Measurements from ENCODE around the gene TCF4. TPM values are rescaled to one million over a fixed set of nuclear protein-coding genes. Genes with fewer than 3 reads are reported as not detected.

The TCF4 gene
- total RNA-seq, 1 experiment from 2014 or later = 2.3 TPM

DNA sequence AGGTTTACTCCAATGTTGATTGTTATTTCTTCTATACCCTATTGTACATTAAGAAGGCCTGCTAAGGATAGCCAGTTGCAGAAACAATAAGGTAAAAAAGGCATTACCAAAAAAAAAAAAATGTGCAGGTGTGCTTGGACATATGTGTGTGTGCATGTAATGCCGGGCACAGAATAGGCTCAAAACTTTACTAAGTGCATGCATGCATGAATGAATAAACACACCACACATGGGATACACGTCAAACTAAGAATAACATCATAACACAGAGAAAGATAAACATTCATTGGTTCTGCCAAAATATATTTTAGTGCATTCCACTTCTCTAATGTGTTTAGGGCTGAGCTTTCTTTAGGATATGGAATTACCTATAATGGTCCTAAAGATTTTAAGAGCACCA lies 298.2 kb downstream of the TCF4 start:
- Histone ChIP-seq H3K36me3 (ENCODE audit: control insufficient read depth, insufficient read depth, low read length) (no peaks in the 10 kb centered on the region), H3K4me1 (ENCODE audit: control insufficient read depth, insufficient read depth, low read length) (no peaks in the 10 kb centered on the region), H3K4me3 (ENCODE audit: low read depth in 2 of 2, low read length in 2 of 2) (no peak overlapping the region), H3K27ac (ENCODE audit: low read length) (no peak overlapping the region), H3K27me3 (ENCODE audit: control insufficient read depth, insufficient read depth, low read length) (no peaks in the 10 kb centered on the region), H3K9me3 (ENCODE audit: control insufficient read depth, insufficient read depth, low read depth, low read length) (no peaks in the 10 kb centered on the region)
- DNase-seq (ENCODE audit: low read depth, low spot score) (no peak), ATAC-seq (no peak)
- intact Hi-C loops (cut with micrococcal nuclease; ENCODE audit: unreplicated experiment) (no loop called here), in situ Hi-C loops (cut with HindIII; ENCODE audit: low pct_unique_long_range_greater_than_20kb, low sequenced_read_pairs) (no loop called here)
- BruUV-seq (replicated peaks) = no TSS peak
- ChIA-PET POLR2A (no interaction called here), CTCF (no interaction called here)
- TF ChIP-seq, protein P1, sequence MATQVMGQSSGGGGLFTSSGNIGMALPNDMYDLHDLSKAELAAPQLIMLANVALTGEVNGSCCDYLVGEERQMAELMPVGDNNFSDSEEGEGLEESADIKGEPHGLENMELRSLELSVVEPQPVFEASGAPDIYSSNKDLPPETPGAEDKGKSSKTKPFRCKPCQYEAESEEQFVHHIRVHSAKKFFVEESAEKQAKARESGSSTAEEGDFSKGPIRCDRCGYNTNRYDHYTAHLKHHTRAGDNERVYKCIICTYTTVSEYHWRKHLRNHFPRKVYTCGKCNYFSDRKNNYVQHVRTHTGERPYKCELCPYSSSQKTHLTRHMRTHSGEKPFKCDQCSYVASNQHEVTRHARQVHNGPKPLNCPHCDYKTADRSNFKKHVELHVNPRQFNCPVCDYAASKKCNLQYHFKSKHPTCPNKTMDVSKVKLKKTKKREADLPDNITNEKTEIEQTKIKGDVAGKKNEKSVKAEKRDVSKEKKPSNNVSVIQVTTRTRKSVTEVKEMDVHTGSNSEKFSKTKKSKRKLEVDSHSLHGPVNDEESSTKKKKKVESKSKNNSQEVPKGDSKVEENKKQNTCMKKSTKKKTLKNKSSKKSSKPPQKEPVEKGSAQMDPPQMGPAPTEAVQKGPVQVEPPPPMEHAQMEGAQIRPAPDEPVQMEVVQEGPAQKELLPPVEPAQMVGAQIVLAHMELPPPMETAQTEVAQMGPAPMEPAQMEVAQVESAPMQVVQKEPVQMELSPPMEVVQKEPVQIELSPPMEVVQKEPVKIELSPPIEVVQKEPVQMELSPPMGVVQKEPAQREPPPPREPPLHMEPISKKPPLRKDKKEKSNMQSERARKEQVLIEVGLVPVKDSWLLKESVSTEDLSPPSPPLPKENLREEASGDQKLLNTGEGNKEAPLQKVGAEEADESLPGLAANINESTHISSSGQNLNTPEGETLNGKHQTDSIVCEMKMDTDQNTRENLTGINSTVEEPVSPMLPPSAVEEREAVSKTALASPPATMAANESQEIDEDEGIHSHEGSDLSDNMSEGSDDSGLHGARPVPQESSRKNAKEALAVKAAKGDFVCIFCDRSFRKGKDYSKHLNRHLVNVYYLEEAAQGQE (IDR thresholded peaks at IDR 0.05; ENCODE audit: insufficient read depth in 1 of 2, low read depth in 2 of 2, low read length in 1 of 2) = no peak
- TF ChIP-seq, protein P2, sequence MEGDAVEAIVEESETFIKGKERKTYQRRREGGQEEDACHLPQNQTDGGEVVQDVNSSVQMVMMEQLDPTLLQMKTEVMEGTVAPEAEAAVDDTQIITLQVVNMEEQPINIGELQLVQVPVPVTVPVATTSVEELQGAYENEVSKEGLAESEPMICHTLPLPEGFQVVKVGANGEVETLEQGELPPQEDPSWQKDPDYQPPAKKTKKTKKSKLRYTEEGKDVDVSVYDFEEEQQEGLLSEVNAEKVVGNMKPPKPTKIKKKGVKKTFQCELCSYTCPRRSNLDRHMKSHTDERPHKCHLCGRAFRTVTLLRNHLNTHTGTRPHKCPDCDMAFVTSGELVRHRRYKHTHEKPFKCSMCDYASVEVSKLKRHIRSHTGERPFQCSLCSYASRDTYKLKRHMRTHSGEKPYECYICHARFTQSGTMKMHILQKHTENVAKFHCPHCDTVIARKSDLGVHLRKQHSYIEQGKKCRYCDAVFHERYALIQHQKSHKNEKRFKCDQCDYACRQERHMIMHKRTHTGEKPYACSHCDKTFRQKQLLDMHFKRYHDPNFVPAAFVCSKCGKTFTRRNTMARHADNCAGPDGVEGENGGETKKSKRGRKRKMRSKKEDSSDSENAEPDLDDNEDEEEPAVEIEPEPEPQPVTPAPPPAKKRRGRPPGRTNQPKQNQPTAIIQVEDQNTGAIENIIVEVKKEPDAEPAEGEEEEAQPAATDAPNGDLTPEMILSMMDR (IDR thresholded peaks at IDR 0.05) = no peak
- no peak for TF ChIP-seq POLR2AphosphoS5 (IDR thresholded peaks at IDR 0.05; ENCODE audit: low read depth, low read length)
- no peak for TF ChIP-seq SIN3A (IDR thresholded peaks at IDR 0.05; ENCODE audit: borderline replicate concordance, insufficient read depth, low read depth, low read length)
- no peak for TF ChIP-seq TCF7L2 (IDR thresholded peaks at IDR 0.05; ENCODE audit: low read depth, low read length)

DNA sequence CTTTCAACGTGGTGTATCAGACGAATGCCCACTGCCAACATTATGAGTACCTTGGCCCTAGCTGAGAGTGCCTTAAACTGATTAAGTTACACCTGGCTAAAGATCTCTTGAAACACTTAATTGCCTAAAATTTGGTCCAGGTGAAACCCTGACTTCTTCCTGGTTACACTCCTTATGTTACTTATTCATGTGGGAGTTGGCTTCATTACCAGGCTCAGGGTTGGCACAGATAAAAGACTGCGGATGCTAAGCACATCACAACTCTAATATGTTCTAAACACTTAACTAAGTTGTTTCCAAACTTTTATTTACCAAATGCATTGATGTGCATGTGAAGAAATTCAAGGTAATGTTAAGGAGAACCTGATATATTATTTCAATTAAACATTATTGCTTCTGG lies 298.9 kb downstream of the TCF4 start:
- H3K27ac ChIP-seq (ENCODE audit: low read length) = no peak overlapping the region
- no peak for DNase-seq (ENCODE audit: low read depth, low spot score)
- TF ChIP-seq, protein P2 (IDR thresholded peaks at IDR 0.05) = no peak
- TF ChIP-seq, protein P1 (IDR thresholded peaks at IDR 0.05; ENCODE audit: insufficient read depth in 1 of 2, low read depth in 2 of 2, low read length in 1 of 2) = no peak
- no peak for TF ChIP-seq POLR2AphosphoS5 (IDR thresholded peaks at IDR 0.05; ENCODE audit: low read depth, low read length)
- no peak for TF ChIP-seq SIN3A (IDR thresholded peaks at IDR 0.05; ENCODE audit: borderline replicate concordance, insufficient read depth, low read depth, low read length)
- TF ChIP-seq TCF7L2 (IDR thresholded peaks at IDR 0.05; ENCODE audit: low read depth, low read length) = no peak
- POLR2A ChIA-PET = no interaction called here
- intact Hi-C loops (cut with micrococcal nuclease; ENCODE audit: unreplicated experiment) = no loop called here
- ATAC-seq = no peak
- in situ Hi-C loops (cut with HindIII; ENCODE audit: low pct_unique_long_range_greater_than_20kb, low sequenced_read_pairs) = no loop called here
- H3K9me3 ChIP-seq (ENCODE audit: control insufficient read depth, insufficient read depth, low read depth, low read length) = no peaks in the 10 kb centered on the region
- H3K4me3 ChIP-seq (ENCODE audit: low read depth in 2 of 2, low read length in 2 of 2) = no peak overlapping the region
- H3K36me3 ChIP-seq (ENCODE audit: control insufficient read depth, insufficient read depth, low read length) = no peaks in the 10 kb centered on the region
- BruUV-seq (replicated peaks) = no TSS peak
- no peaks in the 10 kb centered on the region for H3K4me1 ChIP-seq (ENCODE audit: control insufficient read depth, insufficient read depth, low read length)
- CTCF ChIA-PET = no interaction called here
- no peaks in the 10 kb centered on the region for H3K27me3 ChIP-seq (ENCODE audit: control insufficient read depth, insufficient read depth, low read length)

Data from Panc1 (cell line).